ENCODE results near the gene MXRA8.

Gene MXRA8

GRCh38 chr1:1341549-1342021, 16.8 kb downstream of the MXRA8 start:
- no peaks in the 10 kb centered on the region for H3K4me1 ChIP-seq (ENCODE audit: control insufficient read depth, low read length)
- H3K4me2 ChIP-seq (ENCODE audit: low read length), result no peak overlapping the region
- no peaks in the 10 kb centered on the region for H3K9me2 ChIP-seq (replicated peaks; ENCODE audit: control insufficient read depth, low read length)
- H3K9me3 ChIP-seq (ENCODE audit: control insufficient read depth, insufficient read depth, low read length), result peaks cover 5% of the 10 kb centered on the region; the same call in 1 of the 2 replicates
- no peaks in the 10 kb centered on the region for H3F3A ChIP-seq (ENCODE audit: control insufficient read depth, insufficient read depth)
- H3K36me3 ChIP-seq (ENCODE audit: control insufficient read depth, low read length), result peaks cover 29% of the 10 kb centered on the region
- H3K4me3 ChIP-seq (ENCODE audit: low read length), result no peak overlapping the region
- H3K79me2 ChIP-seq (ENCODE audit: control insufficient read depth, low read length), result peaks cover 33% of the 10 kb centered on the region
- peaks cover 8% of the 10 kb centered on the region; the same call in 1 of the 2 replicates for H4K20me1 ChIP-seq (ENCODE audit: control insufficient read depth, insufficient read depth, low read depth, low read length)
- no peak for TF ChIP-seq EZH2phosphoT487 (IDR thresholded peaks at IDR 0.05; ENCODE audit: borderline replicate concordance, low read length)
- TF ChIP-seq, protein P1, sequence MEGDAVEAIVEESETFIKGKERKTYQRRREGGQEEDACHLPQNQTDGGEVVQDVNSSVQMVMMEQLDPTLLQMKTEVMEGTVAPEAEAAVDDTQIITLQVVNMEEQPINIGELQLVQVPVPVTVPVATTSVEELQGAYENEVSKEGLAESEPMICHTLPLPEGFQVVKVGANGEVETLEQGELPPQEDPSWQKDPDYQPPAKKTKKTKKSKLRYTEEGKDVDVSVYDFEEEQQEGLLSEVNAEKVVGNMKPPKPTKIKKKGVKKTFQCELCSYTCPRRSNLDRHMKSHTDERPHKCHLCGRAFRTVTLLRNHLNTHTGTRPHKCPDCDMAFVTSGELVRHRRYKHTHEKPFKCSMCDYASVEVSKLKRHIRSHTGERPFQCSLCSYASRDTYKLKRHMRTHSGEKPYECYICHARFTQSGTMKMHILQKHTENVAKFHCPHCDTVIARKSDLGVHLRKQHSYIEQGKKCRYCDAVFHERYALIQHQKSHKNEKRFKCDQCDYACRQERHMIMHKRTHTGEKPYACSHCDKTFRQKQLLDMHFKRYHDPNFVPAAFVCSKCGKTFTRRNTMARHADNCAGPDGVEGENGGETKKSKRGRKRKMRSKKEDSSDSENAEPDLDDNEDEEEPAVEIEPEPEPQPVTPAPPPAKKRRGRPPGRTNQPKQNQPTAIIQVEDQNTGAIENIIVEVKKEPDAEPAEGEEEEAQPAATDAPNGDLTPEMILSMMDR (IDR thresholded peaks at IDR 0.05; ENCODE audit: low read depth, low read length, poor library complexity, severe bottlenecking), result no peak
- H3K27me3 ChIP-seq (ENCODE audit: control insufficient read depth, low read length), result no peaks in the 10 kb centered on the region
- H3K27ac ChIP-seq (ENCODE audit: low read depth, low read length), result no peak overlapping the region

- H3K27ac ChIP-seq (ENCODE audit: low read depth, low read length), result no peak overlapping the region
- H3K27me3 ChIP-seq (ENCODE audit: control insufficient read depth, low read length), result no peaks in the 10 kb centered on the region
- peaks cover 29% of the 10 kb centered on the region for H3K36me3 ChIP-seq (ENCODE audit: control insufficient read depth, low read length)
- no peak overlapping the region for H3K4me3 ChIP-seq (ENCODE audit: low read length)
- peaks cover 27% of the 10 kb centered on the region for H3K79me2 ChIP-seq (ENCODE audit: control insufficient read depth, low read length)
- H3K4me2 ChIP-seq (ENCODE audit: low read length), result no peak overlapping the region
- no peaks in the 10 kb centered on the region for H3F3A ChIP-seq (ENCODE audit: control insufficient read depth, insufficient read depth)
- H3K9me3 ChIP-seq (ENCODE audit: control insufficient read depth, insufficient read depth, low read length), result peaks cover 5% of the 10 kb centered on the region; the same call in 1 of the 2 replicates
- TF ChIP-seq, protein P1 (IDR thresholded peaks at IDR 0.05; ENCODE audit: low read depth, low read length, poor library complexity, severe bottlenecking), result no peak
- TF ChIP-seq EZH2phosphoT487 (IDR thresholded peaks at IDR 0.05; ENCODE audit: borderline replicate concordance, low read length), result no peak
- no peaks in the 10 kb centered on the region for H3K4me1 ChIP-seq (ENCODE audit: control insufficient read depth, low read length)
- no peaks in the 10 kb centered on the region for H3K9me2 ChIP-seq (replicated peaks; ENCODE audit: control insufficient read depth, low read length)
- peaks cover 7% of the 10 kb centered on the region; the same call in 1 of the 2 replicates for H4K20me1 ChIP-seq (ENCODE audit: control insufficient read depth, insufficient read depth, low read depth, low read length)
Observed at GRCh38 chr1:1340791-1341548, 17.4 kb downstream of the MXRA8 start.

GRCh38 chr1:1340185-1340584, 18.2 kb downstream of the MXRA8 start:
- Histone ChIP-seq H3K27me3 (ENCODE audit: control insufficient read depth, low read length) (no peaks in the 10 kb centered on the region), H3K79me2 (ENCODE audit: control insufficient read depth, low read length) (peaks cover 19% of the 10 kb centered on the region), H3K9me3 (ENCODE audit: control insufficient read depth, insufficient read depth, low read length) (peaks cover 5% of the 10 kb centered on the region; the same call in 1 of the 2 replicates), H3K4me3 (ENCODE audit: low read length) (no peak overlapping the region), H4K20me1 (ENCODE audit: control insufficient read depth, insufficient read depth, low read depth, low read length) (peaks cover 5% of the 10 kb centered on the region; the same call in 1 of the 2 replicates), H3K27ac (ENCODE audit: low read depth, low read length) (no peak overlapping the region), H3K4me2 (ENCODE audit: low read length) (no peak overlapping the region), H3K36me3 (ENCODE audit: control insufficient read depth, low read length) (peaks cover 29% of the 10 kb centered on the region), H3K4me1 (ENCODE audit: control insufficient read depth, low read length) (no peaks in the 10 kb centered on the region), H3F3A (ENCODE audit: control insufficient read depth, insufficient read depth) (no peaks in the 10 kb centered on the region), H3K9me2 (replicated peaks; ENCODE audit: control insufficient read depth, low read length) (no peaks in the 10 kb centered on the region)
- TF ChIP-seq EZH2phosphoT487 (IDR thresholded peaks at IDR 0.05; ENCODE audit: borderline replicate concordance, low read length), result no peak
- TF ChIP-seq, protein P1 (IDR thresholded peaks at IDR 0.05; ENCODE audit: low read depth, low read length, poor library complexity, severe bottlenecking), result no peak

Measured in DOHH2 (cell line).